GM20431 (cell line): ENCODE results near the gene CDK3.

Experiments used
- in situ Hi-C: fragments of 300-500 bp; cut with MseI, MboI; formaldehyde crosslinking; loops from one replicate; pipeline ENCODE4 v1.15.0; 2020; ENCODE audit warnings: low sequenced_read_pairs; ENCODE audit not compliant: unreplicated experiment

CDK3 gene

DNA sequence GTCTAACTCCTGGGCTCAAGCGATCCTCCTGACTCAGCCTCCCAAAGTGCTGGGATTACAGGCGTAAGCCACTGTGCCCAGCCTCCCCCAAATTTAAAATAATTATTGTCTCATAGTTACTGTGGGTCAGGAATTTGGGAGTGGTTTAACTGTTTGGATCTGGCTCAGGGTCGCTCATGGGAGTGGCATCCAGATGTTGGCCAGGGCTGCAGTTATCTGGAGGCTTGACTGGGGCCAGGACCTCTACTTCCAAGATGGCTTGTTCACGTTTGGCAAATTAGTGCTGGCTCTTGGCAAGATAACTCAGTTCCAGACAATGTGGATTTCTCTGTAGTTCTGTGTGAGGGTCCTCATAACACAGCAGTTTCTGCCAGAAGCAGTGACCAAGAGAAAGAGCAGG lies 13.6 kb upstream of the CDK3 start:
- in situ Hi-C loops, result no loop called here

DNA sequence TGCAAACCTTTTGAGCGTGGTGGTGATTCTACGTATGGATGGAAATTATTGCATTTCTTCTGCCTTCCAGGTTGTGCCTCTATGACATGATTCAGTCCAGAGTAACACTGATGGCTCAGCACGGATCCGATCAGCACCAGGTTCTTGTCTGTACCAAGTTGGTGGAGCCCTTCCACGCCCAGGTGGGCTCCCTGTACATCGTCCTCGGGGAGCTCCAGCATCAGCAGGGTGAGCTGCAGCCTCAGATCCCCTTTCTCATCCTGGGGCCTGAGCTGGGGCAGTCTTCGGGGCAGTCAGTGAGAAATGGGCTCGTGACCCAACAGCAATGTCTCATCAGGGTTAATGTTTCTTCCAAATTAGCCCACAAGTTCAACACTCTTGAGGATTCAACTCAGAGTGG lies 9.3 kb upstream of the CDK3 start:
- in situ Hi-C loops, result no loop called here

- in situ Hi-C loops, result no loop called here
Observed at GRCh38 chr17:75994802-75995370, 5.8 kb upstream of the CDK3 start.

- in situ Hi-C loops, result no loop called here
Observed at GRCh38 chr17:75995385-75995925, 5.2 kb upstream of the CDK3 start.

GRCh38 chr17:75996665-75997590 lies 3.7 kb upstream of the CDK3 start:
- in situ Hi-C loops, result no loop called here

- in situ Hi-C loops, result no loop called here
Observed at GRCh38 chr17:75998327-75998795, 2.3 kb upstream of the CDK3 start.

GRCh38 chr17:76000016-76000754 lies 470 bp upstream of the CDK3 start:
- in situ Hi-C loops, result no loop called here

DNA sequence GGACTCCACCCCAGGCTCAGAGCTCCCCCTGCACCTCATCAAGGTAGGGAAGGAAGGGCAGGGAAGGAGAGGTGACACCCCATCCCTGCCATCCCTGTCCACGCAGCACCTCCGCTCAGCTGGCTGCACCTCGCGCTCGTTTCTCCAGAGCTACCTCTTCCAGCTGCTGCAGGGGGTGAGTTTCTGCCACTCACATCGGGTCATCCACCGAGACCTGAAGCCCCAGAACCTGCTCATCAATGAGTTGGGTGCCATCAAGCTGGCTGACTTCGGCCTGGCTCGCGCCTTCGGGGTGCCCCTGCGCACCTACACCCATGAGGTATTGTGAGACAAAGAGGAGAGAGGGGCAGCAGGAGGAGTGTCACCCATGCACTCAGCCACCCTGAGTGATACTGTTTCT lies 1.4 kb downstream of the CDK3 start:
- in situ Hi-C loops, result no loop called here

DNA sequence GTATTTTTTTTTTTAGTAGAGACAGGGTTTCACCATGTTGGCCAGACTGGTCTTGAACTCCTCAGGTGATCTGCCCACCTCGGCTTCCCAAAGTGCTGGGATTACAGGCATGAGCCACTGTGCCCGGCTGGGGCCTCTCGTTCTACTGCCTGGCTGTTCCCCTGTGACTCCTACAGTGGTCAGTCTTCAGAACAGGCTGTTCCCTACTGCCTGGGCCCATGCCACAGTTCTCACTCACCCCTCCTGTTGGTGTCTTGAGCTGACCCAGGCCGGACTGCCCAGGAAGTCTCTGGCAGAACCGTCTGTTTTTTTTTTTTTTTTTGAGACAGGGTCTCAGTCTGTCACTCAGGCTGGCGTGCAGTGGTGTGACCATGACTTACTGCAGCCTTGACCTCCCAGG lies 3.3 kb downstream of the CDK3 start:
- in situ Hi-C loops, result no loop called here

DNA sequence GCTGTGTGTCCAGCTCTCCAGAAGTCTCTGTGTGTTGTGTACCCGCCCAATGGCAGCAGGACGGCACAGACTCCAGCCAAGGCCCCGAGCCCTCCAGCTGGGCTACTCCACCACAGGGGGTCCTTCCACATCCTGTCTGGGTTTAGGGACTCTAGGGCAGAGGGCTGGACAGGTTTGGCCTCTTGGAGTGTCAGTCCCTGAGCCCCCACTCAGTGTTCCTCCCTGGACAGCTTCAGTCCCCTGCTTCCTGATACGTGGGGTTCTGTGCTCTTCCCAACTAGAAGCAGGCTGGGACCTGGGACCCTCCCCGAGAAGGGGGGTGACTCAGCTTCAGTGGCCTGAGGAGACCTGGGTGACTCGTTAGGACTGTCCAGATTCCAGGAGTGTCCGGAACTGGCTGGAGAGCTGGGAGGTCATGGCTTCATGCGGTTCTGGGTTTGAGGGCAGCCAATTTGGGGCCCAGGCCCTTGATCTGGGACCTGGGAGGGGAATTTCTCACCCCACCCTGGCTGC lies 4.2 kb downstream of the CDK3 start:
- in situ Hi-C loops, result loop anchor here (5.0 kb wide), 1 partner anchor 93 kb away; no protein-coding TSS in a partner anchor

GRCh38 chr17:76005263-76006149 lies 4.9 kb downstream of the CDK3 start:
- in situ Hi-C loops, result loop anchor here (5.0 kb wide), 1 partner anchor 93 kb away; no protein-coding TSS in a partner anchor

DNA sequence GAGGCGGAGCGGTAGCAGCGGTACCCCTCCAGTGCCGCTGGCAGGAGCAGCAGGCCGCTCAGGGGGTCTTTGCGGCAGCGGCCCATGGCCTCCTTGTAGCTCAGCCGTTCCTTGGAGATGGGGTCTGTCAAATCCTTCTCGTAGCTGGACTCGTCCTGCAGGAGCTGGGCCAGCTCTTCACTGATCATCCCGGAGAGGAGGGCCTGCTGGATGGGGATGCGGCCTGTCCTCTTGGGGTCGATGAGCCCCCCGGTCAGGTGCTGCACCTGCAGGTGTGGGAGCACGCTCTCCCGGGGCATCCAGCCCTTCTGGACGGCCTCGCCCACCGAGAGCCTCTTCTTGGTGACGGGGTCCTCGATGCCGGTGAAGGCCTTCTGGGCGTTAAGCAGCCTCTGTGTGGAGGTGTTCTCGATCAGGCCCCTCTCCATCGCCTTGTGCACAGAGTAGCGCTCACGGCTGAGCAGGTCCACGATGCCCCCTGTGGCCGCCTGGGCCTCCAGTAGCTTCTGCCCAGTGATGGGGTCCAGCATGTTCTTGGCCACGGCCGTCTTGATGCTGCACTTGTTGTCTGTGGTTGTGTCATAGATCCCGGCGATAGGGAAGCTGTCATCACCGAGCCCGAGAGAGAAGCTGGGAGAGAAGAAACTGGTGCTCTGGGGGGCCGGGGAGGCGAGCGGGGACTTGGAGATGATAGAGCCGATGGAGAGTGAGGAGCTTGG lies 6.6 kb downstream of the CDK3 start:
- in situ Hi-C loops, result loop anchor here (5.0 kb wide), 1 partner anchor 95 kb away; no protein-coding TSS in a partner anchor

GRCh38 chr17:76007850-76008165 lies 7.2 kb downstream of the CDK3 start:
- in situ Hi-C loops, result loop anchor here (5.0 kb wide), 1 partner anchor 96 kb away; no protein-coding TSS in a partner anchor

DNA sequence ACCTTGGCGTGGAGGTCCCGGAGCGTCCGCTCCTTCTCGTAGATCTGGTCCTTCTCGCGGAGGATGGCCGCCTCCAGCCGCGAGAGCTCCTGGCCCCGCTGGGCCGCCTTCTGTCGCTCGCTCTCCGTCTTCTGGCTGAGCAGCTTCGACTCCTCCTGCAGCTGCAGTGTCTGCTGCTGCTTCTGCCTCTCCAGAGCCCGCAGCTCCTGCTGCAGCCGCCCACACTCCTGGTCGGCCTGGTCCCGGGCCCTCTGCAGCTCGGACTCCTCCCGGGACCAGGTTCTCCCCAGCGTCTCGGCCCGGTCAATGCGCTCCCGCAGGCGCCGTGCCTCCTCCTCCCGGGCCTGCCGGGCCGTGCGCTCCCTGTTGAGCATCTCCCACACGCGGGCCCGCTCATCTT lies 7.6 kb downstream of the CDK3 start:
- in situ Hi-C loops, result loop anchor here (5.0 kb wide), 1 partner anchor 96 kb away; no protein-coding TSS in a partner anchor

- in situ Hi-C loops, result loop anchor here (5.0 kb wide), 1 partner anchor 97 kb away; no protein-coding TSS in a partner anchor
Observed at GRCh38 chr17:76008630-76009425, 8.2 kb downstream of the CDK3 start.

GRCh38 chr17:76009447-76009846 lies 8.8 kb downstream of the CDK3 start:
- in situ Hi-C loops, result loop anchor here (5.0 kb wide), 1 partner anchor 97 kb away; no protein-coding TSS in a partner anchor

DNA sequence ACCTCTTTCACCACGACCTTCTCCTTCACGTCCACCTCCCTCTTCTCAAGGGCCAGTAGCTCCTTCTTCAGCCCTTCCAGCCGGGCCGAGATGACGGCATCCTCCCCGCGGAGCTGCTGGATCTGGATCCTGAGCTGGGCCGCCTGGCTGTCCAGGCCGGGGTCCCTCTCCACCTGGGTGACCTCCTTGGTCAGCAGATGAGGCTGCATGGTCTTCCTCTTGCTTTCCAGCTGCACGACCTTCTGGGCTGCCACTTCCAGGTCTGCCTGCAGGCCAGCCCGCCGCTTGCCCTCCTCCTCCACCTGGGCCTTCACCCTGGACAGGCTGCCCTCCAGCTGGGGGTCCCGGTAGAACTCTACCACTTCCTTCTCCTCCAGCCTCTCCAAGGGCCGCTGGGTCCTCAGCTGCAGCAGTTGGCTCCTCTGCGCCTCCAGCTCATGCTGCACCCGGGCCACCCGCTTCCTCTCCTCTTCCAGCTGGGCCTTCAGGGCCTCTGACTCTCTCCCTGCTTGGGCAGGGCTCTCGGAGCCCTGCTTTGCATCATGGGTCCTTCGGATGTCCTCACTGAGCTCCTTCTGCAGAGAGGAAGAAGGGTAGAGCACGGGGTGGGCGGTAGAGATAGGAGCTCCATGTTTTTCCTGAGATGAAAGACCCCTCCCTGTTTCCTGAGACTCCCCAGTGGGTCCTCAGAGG lies 9.5 kb downstream of the CDK3 start:
- in situ Hi-C loops, result loop anchor here (5.0 to 10.0 kb wide), 2 partner anchors 98 to 285 kb away; no protein-coding TSS in a partner anchor
